Panc1 (cell line): ENCODE measurements around the gene WIZ. TPM values are rescaled to one million over a fixed set of nuclear protein-coding genes. Genes with fewer than 3 reads are reported as not detected.

Source experiments
- ATAC-seq: fragments of 200-7000 bp; cut with Tn5 transposase; 2 replicates; pipeline ENCODE4 v1.9.1; 2020; ENCODE audit warnings: mild to moderate bottlenecking, moderate library complexity
- BruUV-seq: library from RNA; stranded (reverse); fragments of 400-500 nt; replicated peaks from 2 replicates; lab custom pipeline; 2021; lab: Mats Ljungman, UMichigan
- CTCF ChIA-PET: fragments of 300-600 bp; sonication (Branson Sonifier 250); formaldehyde crosslinking; loops from one replicate; lab custom pipeline; 2022; ENCODE audit warnings: antibody characterized with exemption; lab: Charles Lee
- POLR2A ChIA-PET: fragments of 300-600 bp; sonication (Branson Sonifier 250); formaldehyde crosslinking; loops from one replicate; lab custom pipeline; 2022; ENCODE audit warnings: antibody characterized with exemption; lab: Charles Lee
- DNase-seq: peaks from one replicate; pipeline ENCODE4 v3.0.0-alpha.2; 2010; ENCODE audit warnings: low read depth, low spot score
- H3K27ac ChIP-seq: 2 replicates; pipeline ENCODE4 v1.5.1; 2011; ENCODE audit warnings: mild to moderate bottlenecking, low read length, inconsistent platforms
- H3K27me3 ChIP-seq: fragments of 200-500 bp; sonication (Bioruptor generic); 2 replicates; pipeline ENCODE4 v1.6.0; 2014; ENCODE audit warnings: low read length, inconsistent platforms; ENCODE audit not compliant: control insufficient read depth, insufficient read depth
- H3K36me3 ChIP-seq: fragments of 200-500 bp; sonication (Bioruptor generic); 2 replicates; pipeline ENCODE4 v1.5.1; 2014; ENCODE audit warnings: inconsistent platforms, mild to moderate bottlenecking, low read length, moderate library complexity; ENCODE audit not compliant: control insufficient read depth, insufficient read depth
- H3K4me1 ChIP-seq: 2 replicates; pipeline ENCODE4 v1.5.1; 2011; ENCODE audit warnings: inconsistent platforms, mild to moderate bottlenecking, low read length, moderate library complexity; ENCODE audit not compliant: control insufficient read depth, insufficient read depth
- H3K4me3 ChIP-seq, 2 experiments: 2 replicates each; pipeline ENCODE4 v1.5.1; 2011 to 2012; ENCODE audit warnings: low read depth in 2 of 2, low read length in 2 of 2, mild to moderate bottlenecking in 2 of 2, inconsistent platforms in 1 of 2, moderate library complexity in 1 of 2
- H3K9me3 ChIP-seq: fragments of 200-500 bp; sonication (Bioruptor generic); 2 replicates; pipeline ENCODE4 v1.5.1; 2014; ENCODE audit warnings: low read depth, mild to moderate bottlenecking, inconsistent platforms, low read length, moderate library complexity; ENCODE audit not compliant: control insufficient read depth, insufficient read depth
- CTCF ChIP-seq: fragments of 450-650 bp; IDR thresholded peaks from 2 replicates; pipeline ENCODE4 v1.5.1; 2017; ENCODE audit warnings: mild to moderate bottlenecking
- POLR2AphosphoS5 ChIP-seq: IDR thresholded peaks from 2 replicates; pipeline ENCODE4 v1.6.1; 2012; ENCODE audit warnings: mild to moderate bottlenecking, low read depth, low read length, moderate library complexity
- REST ChIP-seq, 2 experiments: IDR thresholded peaks; 2 replicates each; pipeline ENCODE4 v1.6.1; 2011 to 2012; ENCODE audit warnings: low read depth in 2 of 2, control low read depth in 1 of 2, low read length in 1 of 2, mild to moderate bottlenecking in 1 of 2, moderate library complexity in 1 of 2; ENCODE audit not compliant: insufficient read depth in 1 of 2
- SIN3A ChIP-seq: IDR thresholded peaks from 2 replicates; pipeline ENCODE4 v1.6.1; 2012; ENCODE audit warnings: low read depth, mild to moderate bottlenecking, low read length, moderate library complexity, borderline replicate concordance; ENCODE audit not compliant: insufficient read depth
- TCF7L2 ChIP-seq: IDR thresholded peaks from 2 replicates; pipeline ENCODE4 v1.6.1; 2011; ENCODE audit warnings: mild to moderate bottlenecking, low read depth, low read length, inconsistent platforms
- in situ Hi-C: cut with HindIII; loops from 2 replicates; pipeline ENCODE4 v1.10.0; 2016; ENCODE audit warnings: low sequenced_read_pairs, low pct_unique_long_range_greater_than_20kb
- intact Hi-C: fragments of 100-400 bp; cut with micrococcal nuclease; formaldehyde crosslinking; loops from one replicate; pipeline ENCODE4 v1.10.0; 2022; ENCODE audit not compliant: unreplicated experiment
- total RNA-seq: library from RNA; stranded (reverse); gene quantifications from one replicate; pipeline ENCODE4 v1.2.1, GENCODE V29; 2021; ENCODE audit not compliant: unreplicated experiment

WIZ gene
- total RNA-seq, 1 experiment from 2014 or later = 41.9 TPM

GRCh38 chr19:15373644-15374043 lies 76.1 kb downstream of the WIZ start:
- ChIA-PET CTCF (no interaction called here), POLR2A (no interaction called here)
- H3K9me3 ChIP-seq = no peaks in the 10 kb centered on the region
- no peaks in the 10 kb centered on the region for H3K27me3 ChIP-seq
- in situ Hi-C loops = no loop called here
- no TSS peak for BruUV-seq
- intact Hi-C loops = no loop called here
- no peak overlapping the region for H3K4me3 ChIP-seq
- TF ChIP-seq TCF7L2 (no peak), REST (IDR thresholded peaks at IDR 0.05; ENCODE audit: insufficient read depth in 1 of 2, low read depth in 2 of 2, low read length in 1 of 2) (no peak), SIN3A (no peak), CTCF (no peak), POLR2AphosphoS5 (no peak)
- DNase-seq (no peak), ATAC-seq (no peak)
- no peaks in the 10 kb centered on the region; the same call in 1 of the 2 replicates for H3K36me3 ChIP-seq
- peaks cover 7% of the 10 kb centered on the region; the same call in 1 of the 2 replicates for H3K4me1 ChIP-seq
- H3K27ac ChIP-seq = no peak overlapping the region

- DNase-seq (no peak), ATAC-seq (no peak)
- intact Hi-C loops = no loop called here
- CTCF ChIA-PET = no interaction called here
- H3K9me3 ChIP-seq = no peaks in the 10 kb centered on the region
- no peak overlapping the region for H3K4me3 ChIP-seq
- peaks cover 7% of the 10 kb centered on the region; the same call in 1 of the 2 replicates for H3K4me1 ChIP-seq
- no peak for TF ChIP-seq REST (IDR thresholded peaks at IDR 0.05; ENCODE audit: insufficient read depth in 1 of 2, low read depth in 2 of 2, low read length in 1 of 2)
- TF ChIP-seq SIN3A = no peak
- no peak for TF ChIP-seq CTCF
- no peak for TF ChIP-seq POLR2AphosphoS5
- no peak for TF ChIP-seq TCF7L2
- H3K27ac ChIP-seq = no peak overlapping the region
- in situ Hi-C loops = no loop called here
- POLR2A ChIA-PET = no interaction called here
- no peaks in the 10 kb centered on the region for H3K27me3 ChIP-seq
- no peaks in the 10 kb centered on the region; the same call in 1 of the 2 replicates for H3K36me3 ChIP-seq
- BruUV-seq = no TSS peak
Observed at GRCh38 chr19:15372891-15373301, 76.9 kb downstream of the WIZ start.
